ENCODE results near the gene BEAN1.

The BEAN1 gene, protein sequence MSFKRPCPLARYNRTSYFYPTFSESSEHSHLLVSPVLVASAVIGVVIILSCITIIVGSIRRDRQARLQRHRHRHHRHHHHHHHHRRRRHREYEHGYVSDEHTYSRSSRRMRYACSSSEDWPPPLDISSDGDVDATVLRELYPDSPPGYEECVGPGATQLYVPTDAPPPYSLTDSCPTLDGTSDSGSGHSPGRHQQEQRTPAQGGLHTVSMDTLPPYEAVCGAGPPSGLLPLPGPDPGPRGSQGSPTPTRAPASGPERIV

DNA sequence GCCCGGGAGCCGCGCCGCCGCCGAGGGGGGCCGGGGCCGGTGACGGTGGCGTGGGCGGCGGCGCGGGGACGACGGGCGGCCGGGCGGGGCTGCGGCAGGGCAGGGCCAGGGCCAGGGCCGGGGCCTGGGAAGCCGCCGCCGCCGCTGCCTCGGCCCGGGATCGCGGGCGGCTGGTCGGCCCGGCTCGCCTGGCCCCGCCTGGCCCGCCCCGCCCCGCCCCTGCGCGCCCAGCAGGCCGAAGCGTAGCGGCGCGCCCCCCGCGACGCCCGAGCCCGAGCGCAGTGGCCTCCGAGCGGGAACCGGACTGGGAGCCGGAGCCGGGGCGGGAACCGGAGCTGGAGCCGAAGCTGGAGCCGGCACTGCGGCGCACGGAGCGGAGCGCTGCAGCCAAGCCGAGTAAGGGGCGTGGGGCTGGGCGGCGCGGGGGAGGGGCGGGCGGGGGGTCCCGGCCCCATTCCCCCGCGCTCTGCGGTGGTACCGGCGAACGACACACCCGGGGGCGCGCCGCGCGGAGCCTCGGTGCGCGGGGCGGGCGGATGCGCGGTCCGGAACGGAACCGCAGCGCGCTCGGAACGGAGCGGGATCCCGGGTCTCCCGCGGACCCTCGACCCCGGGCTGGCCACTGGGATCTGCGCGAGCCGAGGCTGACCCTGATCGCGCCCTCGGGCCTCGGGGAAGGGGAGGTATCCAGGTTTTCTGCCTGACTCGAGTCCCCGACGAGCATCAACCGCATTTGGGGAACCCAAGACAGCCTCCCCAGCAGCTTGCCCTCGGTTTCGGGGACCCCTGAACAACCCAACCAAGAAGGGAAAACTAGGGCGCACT is at the start of gene BEAN1:
TSS of gene BEAN1 (plus strand) at position 260 of the 825 bp plus-strand sequence. CDS start 10,382 bp downstream, outside the sequence.
- DNase-seq (ENCODE audit: low read depth in 2 of 2) = no peak

- no peak for DNase-seq (ENCODE audit: low read depth in 2 of 2)
These were observed 49.8 kb upstream of the BEAN1 start for GRCh38 chr16:66377324-66377723.

GRCh38 chr16:66378741-66379570 is 48.1 kb upstream of the BEAN1 start:
- DNase-seq (ENCODE audit: low read depth in 2 of 2) = no peak

- DNase-seq (ENCODE audit: low read depth in 2 of 2) = no peak
These were observed 47.5 kb upstream of the BEAN1 start for GRCh38 chr16:66379571-66379941.

GRCh38 chr16:66380421-66380820 is 46.7 kb upstream of the BEAN1 start:
- DNase-seq (ENCODE audit: low read depth in 2 of 2) = no peak

DNA sequence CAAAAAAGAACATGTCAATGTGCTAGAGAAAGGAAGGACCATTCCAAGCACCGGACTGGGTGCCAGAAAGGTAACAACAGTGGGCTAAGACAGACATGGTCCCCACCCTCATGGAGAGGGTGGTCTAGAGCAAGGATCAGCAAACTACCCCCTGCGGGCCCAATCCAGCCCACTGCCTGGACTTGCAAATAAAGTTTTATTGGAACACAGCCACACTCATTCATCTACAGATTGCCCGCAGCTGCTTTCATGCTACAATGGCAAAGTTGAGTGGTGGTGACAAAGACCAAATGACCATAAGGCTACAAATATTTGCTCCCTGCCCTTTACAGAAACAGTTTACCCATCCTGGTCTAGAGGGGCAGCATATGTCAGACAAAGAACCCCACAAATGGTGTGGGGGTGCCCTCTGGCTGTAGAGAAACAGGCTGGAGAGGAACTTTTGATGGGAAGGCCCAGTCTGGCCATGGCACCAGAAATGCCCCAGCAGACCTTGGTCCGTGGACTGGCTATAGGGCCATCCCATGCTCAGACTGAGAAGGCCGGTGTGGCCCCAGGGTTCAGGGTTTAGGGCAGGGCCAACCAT is 45.4 kb upstream of the BEAN1 start:
- no peak for DNase-seq (ENCODE audit: low read depth in 2 of 2)

DNA sequence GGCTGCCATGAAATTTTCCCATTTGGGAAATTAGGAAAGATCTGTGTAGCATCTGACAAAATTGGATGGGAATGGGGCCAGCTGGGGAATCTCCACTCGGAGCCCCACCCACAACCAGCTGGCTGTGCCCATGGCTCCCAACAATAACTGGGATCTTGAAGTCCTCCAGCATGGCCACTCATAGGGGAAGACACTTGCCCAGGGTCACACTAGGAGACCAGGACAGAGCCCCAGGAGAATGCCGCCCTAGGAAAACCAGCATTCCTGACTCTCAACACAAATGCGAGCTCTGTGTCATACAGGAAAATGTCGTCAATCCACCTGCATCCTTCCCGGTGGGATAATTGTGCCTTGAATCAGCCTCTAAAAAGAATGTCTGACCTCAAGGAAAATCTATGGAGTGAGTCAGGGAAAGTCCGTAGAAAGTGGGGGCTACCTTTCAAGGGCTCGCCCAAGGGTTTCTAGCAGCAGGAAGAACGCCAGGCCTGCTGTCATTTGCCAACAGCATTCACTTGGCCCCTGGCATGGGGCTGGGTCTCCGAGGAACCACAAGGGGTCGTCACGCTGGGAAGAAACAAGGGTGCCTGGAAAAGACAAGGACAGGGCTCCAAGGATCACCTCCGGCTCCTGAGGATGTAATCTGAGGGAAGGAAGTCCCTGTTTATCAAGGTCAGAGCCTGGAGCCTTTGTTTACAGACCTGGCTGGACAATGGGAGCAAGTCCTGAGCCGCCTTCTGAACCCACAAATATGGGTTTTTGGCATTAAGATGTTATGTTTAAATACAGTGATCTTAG is 44.7 kb upstream of the BEAN1 start:
- DNase-seq (ENCODE audit: low read depth in 2 of 2) = no peak

DNA sequence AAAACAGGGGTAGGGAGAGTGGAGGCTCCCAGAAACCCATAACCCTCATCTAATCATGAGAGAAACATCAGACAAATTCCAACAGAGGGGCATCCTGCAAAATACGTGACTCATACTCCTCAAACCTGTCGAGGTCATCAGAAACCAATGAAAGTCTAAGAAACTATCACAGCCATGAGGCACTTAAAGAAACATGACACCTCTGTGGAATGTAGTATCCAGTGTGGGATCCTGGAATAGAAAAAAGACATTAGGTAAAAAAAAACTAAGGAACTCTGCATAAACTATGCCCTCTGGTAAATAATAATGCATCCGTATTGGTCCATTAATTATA is 44.2 kb upstream of the BEAN1 start:
- no peak for DNase-seq (ENCODE audit: low read depth in 2 of 2)

DNA sequence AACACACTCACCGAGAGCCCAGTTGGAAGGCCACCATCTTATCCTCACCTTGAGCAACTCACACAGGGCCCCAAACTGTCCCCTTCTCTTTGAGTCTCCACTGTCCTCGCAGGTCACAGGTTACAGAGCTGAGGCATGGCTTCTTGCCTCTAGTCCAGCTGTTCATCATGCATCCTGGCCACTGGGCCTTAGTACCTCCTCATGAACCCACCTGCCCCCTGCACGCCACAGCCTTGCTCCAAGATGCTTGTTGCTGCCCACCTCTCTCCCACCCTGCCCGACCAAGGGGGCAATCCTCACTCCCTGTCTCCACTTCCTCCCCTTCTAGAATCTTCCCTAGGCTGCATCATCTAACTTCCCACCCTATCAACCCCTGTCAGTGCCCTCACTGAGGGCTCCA is 43.5 kb upstream of the BEAN1 start:
- no peak for DNase-seq (ENCODE audit: low read depth in 2 of 2)

- DNase-seq (ENCODE audit: low read depth in 2 of 2) = no peak
These were observed 41.7 kb upstream of the BEAN1 start for GRCh38 chr16:66385415-66385814.

GRCh38 chr16:66386629-66387622 is 40.2 kb upstream of the BEAN1 start:
- no peak for DNase-seq (ENCODE audit: low read depth in 2 of 2)

- DNase-seq (ENCODE audit: low read depth in 2 of 2) = no peak
These were observed 39.2 kb upstream of the BEAN1 start for GRCh38 chr16:66387817-66388332.

DNA sequence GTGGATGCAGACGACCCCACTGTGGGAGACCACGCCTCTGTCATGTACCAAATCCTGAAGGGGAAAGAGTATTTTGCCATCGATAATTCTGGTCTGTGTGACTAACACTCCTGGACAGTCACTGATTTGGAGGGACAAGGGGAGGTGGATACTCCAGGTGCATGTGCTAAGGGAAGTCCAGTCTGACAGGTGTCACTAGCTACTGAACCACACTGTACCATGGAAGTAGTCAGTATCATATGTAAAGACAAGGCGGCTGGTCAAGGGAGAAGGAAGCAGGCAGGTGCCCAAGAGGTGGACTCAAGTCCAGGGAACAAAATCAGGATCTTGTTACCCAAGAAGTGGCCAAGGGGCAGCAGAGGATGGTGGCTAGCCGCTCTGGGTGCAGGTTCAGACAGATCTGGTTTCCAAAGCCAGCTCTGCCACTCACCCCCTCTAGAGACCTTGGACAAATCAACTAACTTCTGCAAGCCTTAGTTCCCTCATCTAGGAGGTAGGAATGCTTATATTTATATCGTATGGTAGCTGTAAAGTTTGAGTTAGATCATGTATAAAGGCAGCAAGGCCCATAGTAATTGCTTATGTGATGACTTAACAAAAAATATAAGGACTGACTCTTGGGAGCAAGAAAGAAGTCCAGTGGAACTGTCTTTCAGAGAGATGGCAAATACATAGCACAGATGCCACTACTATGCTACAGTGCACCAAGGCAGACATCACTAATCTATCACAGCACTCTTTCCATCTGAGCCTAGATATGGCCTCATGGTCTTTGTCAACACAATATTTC is 38.5 kb upstream of the BEAN1 start:
- no peak for DNase-seq (ENCODE audit: low read depth in 2 of 2)

- no peak for DNase-seq (ENCODE audit: low read depth in 2 of 2)
These were observed 37.6 kb upstream of the BEAN1 start for GRCh38 chr16:66389256-66390176.

- DNase-seq (ENCODE audit: low read depth in 2 of 2) = no peak
These were observed 36.6 kb upstream of the BEAN1 start for GRCh38 chr16:66390346-66391108.

DNA sequence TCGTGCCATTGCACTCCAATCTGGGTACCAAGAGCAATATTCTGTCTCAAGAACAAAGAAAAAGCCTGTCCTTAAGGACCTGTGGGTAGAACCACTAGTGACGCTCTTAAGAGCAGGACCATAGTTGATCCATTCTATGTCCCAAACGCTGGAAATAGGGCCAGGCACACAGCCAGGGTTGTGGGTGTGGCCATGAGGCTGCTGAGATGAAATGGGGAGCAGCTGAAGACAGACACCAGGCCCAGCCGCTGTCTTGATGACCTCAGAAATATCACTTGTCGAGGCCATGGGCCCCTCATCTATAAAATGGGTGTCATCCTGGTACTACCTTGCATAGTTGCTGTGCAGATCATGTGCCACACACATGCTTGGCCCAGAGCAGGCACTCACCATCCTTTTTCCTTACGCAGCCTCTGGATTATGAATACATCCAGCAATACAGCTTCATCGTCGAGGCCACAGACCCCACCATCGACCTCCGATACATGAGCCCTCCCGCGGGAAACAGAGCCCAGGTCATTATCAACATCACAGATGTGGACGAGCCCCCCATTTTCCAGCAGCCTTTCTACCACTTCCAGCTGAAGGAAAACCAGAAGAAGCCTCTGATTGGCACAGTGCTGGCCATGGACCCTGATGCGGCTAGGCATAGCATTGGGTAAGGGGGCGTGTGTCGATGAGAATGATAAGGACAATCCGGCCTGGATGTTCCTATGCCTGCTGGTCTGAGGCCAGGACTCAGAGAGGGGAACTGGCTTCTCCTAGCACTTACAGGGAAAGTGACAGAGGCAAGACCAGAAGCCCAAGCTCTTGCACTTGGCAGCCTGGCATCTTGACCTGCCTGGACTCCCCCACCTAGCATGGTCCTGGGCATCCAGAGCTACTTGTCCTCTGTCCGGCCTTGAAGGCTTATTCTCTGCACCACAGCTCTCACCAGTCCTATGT is 35.1 kb upstream of the BEAN1 start:
- DNase-seq (ENCODE audit: low read depth in 2 of 2) = no peak

Data from stimulated activated CD8-positive, alpha-beta memory T cell treated with anti-CD3 and anti-CD28 coated beads, Interleukin-15, amount 100 ng/mL, for 48 hours (primary cell).